GM12875 (cell line): Measurements from ENCODE around the gene VWA3B.

Source experiments
- H3K4me3 ChIP-seq: one replicate; pipeline ENCODE4 v1.5.1; 2011; ENCODE audit warnings: low read depth, low read length, control low read depth
- TF ChIP-seq, protein P1 (sequence below): IDR thresholded peaks from 2 replicates; pipeline ENCODE4 v1.5.1; 2011; ENCODE audit warnings: low read depth, mild to moderate bottlenecking, control low read depth, inconsistent platforms, low read length, moderate library complexity, borderline replicate concordance; ENCODE audit not compliant: insufficient read depth

VWA3B gene

GRCh38 chr2:98161186-98161585 lies 74.2 kb downstream of the VWA3B start:
- H3K4me3 ChIP-seq, result no peak overlapping the region
- TF ChIP-seq, protein P1, sequence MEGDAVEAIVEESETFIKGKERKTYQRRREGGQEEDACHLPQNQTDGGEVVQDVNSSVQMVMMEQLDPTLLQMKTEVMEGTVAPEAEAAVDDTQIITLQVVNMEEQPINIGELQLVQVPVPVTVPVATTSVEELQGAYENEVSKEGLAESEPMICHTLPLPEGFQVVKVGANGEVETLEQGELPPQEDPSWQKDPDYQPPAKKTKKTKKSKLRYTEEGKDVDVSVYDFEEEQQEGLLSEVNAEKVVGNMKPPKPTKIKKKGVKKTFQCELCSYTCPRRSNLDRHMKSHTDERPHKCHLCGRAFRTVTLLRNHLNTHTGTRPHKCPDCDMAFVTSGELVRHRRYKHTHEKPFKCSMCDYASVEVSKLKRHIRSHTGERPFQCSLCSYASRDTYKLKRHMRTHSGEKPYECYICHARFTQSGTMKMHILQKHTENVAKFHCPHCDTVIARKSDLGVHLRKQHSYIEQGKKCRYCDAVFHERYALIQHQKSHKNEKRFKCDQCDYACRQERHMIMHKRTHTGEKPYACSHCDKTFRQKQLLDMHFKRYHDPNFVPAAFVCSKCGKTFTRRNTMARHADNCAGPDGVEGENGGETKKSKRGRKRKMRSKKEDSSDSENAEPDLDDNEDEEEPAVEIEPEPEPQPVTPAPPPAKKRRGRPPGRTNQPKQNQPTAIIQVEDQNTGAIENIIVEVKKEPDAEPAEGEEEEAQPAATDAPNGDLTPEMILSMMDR, result no peak

GRCh38 chr2:98164256-98164655 lies 77.3 kb downstream of the VWA3B start:
- TF ChIP-seq, protein P1, result no peak
- no peak overlapping the region for H3K4me3 ChIP-seq

- H3K4me3 ChIP-seq, result no peak overlapping the region
- TF ChIP-seq, protein P1, result no peak
Observed at GRCh38 chr2:98165516-98166071, 78.6 kb downstream of the VWA3B start.

GRCh38 chr2:98167916-98168315 lies 80.9 kb downstream of the VWA3B start:
- TF ChIP-seq, protein P1, result no peak
- H3K4me3 ChIP-seq, result no peak overlapping the region

GRCh38 chr2:98170076-98170475 lies 83.1 kb downstream of the VWA3B start:
- TF ChIP-seq, protein P1, result no peak
- H3K4me3 ChIP-seq, result no peak overlapping the region

GRCh38 chr2:98172150-98172765 lies 85.3 kb downstream of the VWA3B start:
- no peak overlapping the region for H3K4me3 ChIP-seq
- TF ChIP-seq, protein P1, result no peak

DNA sequence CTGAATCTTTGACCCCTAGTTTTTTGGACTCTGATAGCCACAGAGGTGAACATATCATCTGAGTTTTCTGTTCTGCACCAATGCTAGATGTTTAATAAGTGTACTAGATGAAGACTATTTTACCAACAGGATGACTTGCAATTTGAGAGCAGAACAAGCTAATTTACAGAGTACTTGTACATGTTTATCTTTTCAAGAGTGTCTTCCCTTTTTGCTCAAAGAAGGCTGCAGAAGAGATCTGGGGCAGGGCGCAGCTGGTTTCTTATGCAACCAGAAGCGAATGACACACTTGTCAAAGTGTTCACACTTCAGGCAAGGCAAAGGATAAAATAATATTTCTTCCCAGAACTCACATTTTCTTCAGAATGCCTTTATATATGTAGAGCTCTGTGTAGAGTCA lies 86.0 kb downstream of the VWA3B start:
- H3K4me3 ChIP-seq, result no peak overlapping the region
- TF ChIP-seq, protein P1, result no peak
